Adrenal gland (tissue), 5 donors: ENCODE measurements around the gene ASB1.
"Not testable (repeated sequence)": the region's sequence is repeated elsewhere in the genome, so short reads cannot be mapped to it uniquely, and the experiment has no call there.

Experiments
- CTCF ChIP-seq, 6 experiments: fragments of 450-650 bp in 4 of 6; fragments of 200-600 bp in 2 of 6; sonication (generic) in 1 of 6; IDR thresholded peaks; 1 replicate in 5 of 6; 2 replicates in 1 of 6; pipeline versions ENCODE4 v1.5.1 to v1.8.0; 2016 to 2021; ENCODE audit warnings: antibody characterized with exemption in 6 of 6, mild to moderate bottlenecking in 2 of 6, moderate library complexity in 1 of 6
- POLR2A ChIP-seq, 2 donors: fragments of 450-650 bp; IDR thresholded peaks; one replicate each; pipeline ENCODE4 v1.6.1; 2017; ENCODE audit warnings: antibody characterized with exemption in 2 of 2, mild to moderate bottlenecking in 2 of 2, moderate library complexity in 1 of 2
- donor health status: DM: no; HTN: no; CAD: no.

GRCh38 chr2:238405217-238405555 lies 21.5 kb upstream of the ASB1 start:
- TF ChIP-seq CTCF, POLR2A (IDR thresholded peaks at IDR 0.05): not testable (repeated sequence)
